WTC11 (cell line): ENCODE results near the gene PLXNA2. TPM values are rescaled to one million over a fixed set of nuclear protein-coding genes. Genes with fewer than 3 reads are reported as not detected.

Experiments
- ATAC-seq: fragments of 200-7000 bp; cut with Tn5 transposase; 2 replicates; pipeline ENCODE4 v1.10.0; 2021; ENCODE audit warnings: mild to moderate bottlenecking, moderate library complexity
- Bru-seq: library from RNA; stranded (reverse); fragments of 400-500 nt; gene quantifications from one replicate; lab custom pipeline; 2021; lab: Mats Ljungman, UMichigan
- CTCF ChIA-PET: fragments of 300-600 bp; sonication (Branson Sonifier 250); formaldehyde crosslinking; loops from one replicate; lab custom pipeline; 2021; ENCODE audit warnings: antibody characterized with exemption; lab: Charles Lee
- POLR2A ChIA-PET: fragments of 350-600 bp; sonication (Branson Sonifier 250); formaldehyde crosslinking; loops from one replicate; lab custom pipeline; 2021; ENCODE audit warnings: antibody characterized with exemption; lab: Charles Lee
- DNase-seq: peaks from one replicate; pipeline ENCODE4 v3.0.0; 2021; ENCODE audit warnings: low spot score
- H3K27ac Mint-ChIP-seq: 2 replicates; pipeline ENCODE4 v1.8.0; 2021; ENCODE audit warnings: mixed read lengths
- H3K27me3 Mint-ChIP-seq: 2 replicates; pipeline ENCODE4 v1.8.0; 2021; ENCODE audit warnings: low read depth, mild to moderate bottlenecking, moderate library complexity, mixed read lengths
- H3K36me3 Mint-ChIP-seq: 2 replicates; pipeline ENCODE4 v1.8.0; 2021; ENCODE audit warnings: mixed read lengths
- H3K4me1 Mint-ChIP-seq: 2 replicates; pipeline ENCODE4 v1.8.0; 2022; ENCODE audit warnings: mixed read lengths
- H3K4me3 Mint-ChIP-seq: 2 replicates; pipeline ENCODE4 v1.8.0; 2021; ENCODE audit warnings: mild to moderate bottlenecking, moderate library complexity, mixed read lengths
- H3K9me3 Mint-ChIP-seq: 2 replicates; pipeline ENCODE4 v1.8.0; 2021; ENCODE audit warnings: mixed read lengths
- CBFB ChIP-seq: sonication (generic); formaldehyde crosslinking; IDR thresholded peaks from 2 replicates; pipeline ENCODE4 v1.8.1; 2022; ENCODE audit warnings: mild to moderate bottlenecking, low read depth, missing genetic modification reagents
- CREM ChIP-seq: sonication (generic); formaldehyde crosslinking; IDR thresholded peaks from 2 replicates; pipeline ENCODE4 v1.8.1; 2022; ENCODE audit warnings: mild to moderate bottlenecking, missing genetic modification reagents, moderate library complexity
- ETV6 ChIP-seq: sonication (generic); formaldehyde crosslinking; IDR thresholded peaks from 2 replicates; pipeline ENCODE4 v1.8.1; 2022; ENCODE audit warnings: mild to moderate bottlenecking, missing genetic modification reagents
- MXD4 ChIP-seq: fragments of 250-450 bp; sonication (Bioruptor Pico); IDR thresholded peaks from 2 replicates; pipeline ENCODE4 v1.8.0; 2021; ENCODE audit warnings: mild to moderate bottlenecking, moderate library complexity, borderline replicate concordance
- NFATC4 ChIP-seq: fragments of 250-450 bp; sonication (Bioruptor Pico); IDR thresholded peaks from 2 replicates; pipeline ENCODE4 v1.9.0; 2021; ENCODE audit warnings: mild to moderate bottlenecking
- NR3C1 ChIP-seq: sonication (generic); formaldehyde crosslinking; conservative IDR thresholded peaks from 2 replicates; pipeline ENCODE4 v1.8.1; 2023; ENCODE audit warnings: low read depth, mild to moderate bottlenecking, missing genetic modification reagents
- PRRX2 ChIP-seq: fragments of 250-450 bp; sonication (Bioruptor Pico); IDR thresholded peaks from 2 replicates; pipeline ENCODE4 v1.8.0; 2021; ENCODE audit warnings: mild to moderate bottlenecking
- SMAD3 ChIP-seq: sonication (generic); formaldehyde crosslinking; IDR thresholded peaks from 2 replicates; pipeline ENCODE4 v1.8.0; 2022; ENCODE audit warnings: missing genetic modification reagents, mild to moderate bottlenecking, borderline replicate concordance
- ZNF219 ChIP-seq: sonication (generic); formaldehyde crosslinking; IDR thresholded peaks from 2 replicates; pipeline ENCODE4 v1.8.0; 2023; ENCODE audit warnings: missing genetic modification reagents, mild to moderate bottlenecking, borderline replicate concordance
- ZNF423 ChIP-seq: fragments of 250-450 bp; sonication (Bioruptor Pico); IDR thresholded peaks from 2 replicates; pipeline ENCODE4 v2.1.2; 2022; ENCODE audit warnings: mild to moderate bottlenecking, moderate library complexity
- ZNF671 ChIP-seq: fragments of 250-450 bp; sonication (Bioruptor Pico); IDR thresholded peaks from 2 replicates; pipeline ENCODE4 v1.8.0; 2021; ENCODE audit warnings: mild to moderate bottlenecking
- long read RNA-seq, 3 experiments: library from RNA in 1 of 3; library from capped mRNA in 1 of 3; library from polyadenylated mRNA in 1 of 3; unstranded in 2 of 3; stranded (forward) in 1 of 3; transcript quantifications; one replicate each; pipeline ENCODE4 v2.0.0, GENCODE V29; 2021
- total RNA-seq: library from RNA; stranded (reverse); gene quantifications from 3 replicates; pipeline ENCODE4 v1.2.3, GENCODE V29; 2021
- TF ChIP-seq, protein P1 (sequence below): sonication (generic); formaldehyde crosslinking; IDR thresholded peaks from 2 replicates; pipeline ENCODE4 v1.8.1; 2022; ENCODE audit warnings: mild to moderate bottlenecking, moderate library complexity, missing genetic modification reagents
- TF ChIP-seq, protein P2 (sequence below): sonication (generic); formaldehyde crosslinking; IDR thresholded peaks from 2 replicates; pipeline ENCODE4 v1.8.0; 2023; ENCODE audit warnings: missing genetic modification reagents, mild to moderate bottlenecking, borderline replicate concordance
- TF ChIP-seq, protein P3 (sequence below): sonication (generic); formaldehyde crosslinking; IDR thresholded peaks from 2 replicates; pipeline ENCODE4 v1.8.1; 2022; ENCODE audit warnings: low read depth, mild to moderate bottlenecking, moderate library complexity, missing genetic modification reagents, borderline replicate concordance
- TF ChIP-seq, protein P4 (sequence below): sonication (generic); formaldehyde crosslinking; IDR thresholded peaks from 2 replicates; pipeline ENCODE4 v1.8.1; 2022; ENCODE audit warnings: low read depth, missing genetic modification reagents, borderline replicate concordance
- TF ChIP-seq, protein P5 (sequence below): fragments of 200-600 bp; IDR thresholded peaks from 2 replicates; pipeline ENCODE4 v1.8.0; 2022; ENCODE audit warnings: antibody characterized with exemption

PLXNA2 gene, protein sequence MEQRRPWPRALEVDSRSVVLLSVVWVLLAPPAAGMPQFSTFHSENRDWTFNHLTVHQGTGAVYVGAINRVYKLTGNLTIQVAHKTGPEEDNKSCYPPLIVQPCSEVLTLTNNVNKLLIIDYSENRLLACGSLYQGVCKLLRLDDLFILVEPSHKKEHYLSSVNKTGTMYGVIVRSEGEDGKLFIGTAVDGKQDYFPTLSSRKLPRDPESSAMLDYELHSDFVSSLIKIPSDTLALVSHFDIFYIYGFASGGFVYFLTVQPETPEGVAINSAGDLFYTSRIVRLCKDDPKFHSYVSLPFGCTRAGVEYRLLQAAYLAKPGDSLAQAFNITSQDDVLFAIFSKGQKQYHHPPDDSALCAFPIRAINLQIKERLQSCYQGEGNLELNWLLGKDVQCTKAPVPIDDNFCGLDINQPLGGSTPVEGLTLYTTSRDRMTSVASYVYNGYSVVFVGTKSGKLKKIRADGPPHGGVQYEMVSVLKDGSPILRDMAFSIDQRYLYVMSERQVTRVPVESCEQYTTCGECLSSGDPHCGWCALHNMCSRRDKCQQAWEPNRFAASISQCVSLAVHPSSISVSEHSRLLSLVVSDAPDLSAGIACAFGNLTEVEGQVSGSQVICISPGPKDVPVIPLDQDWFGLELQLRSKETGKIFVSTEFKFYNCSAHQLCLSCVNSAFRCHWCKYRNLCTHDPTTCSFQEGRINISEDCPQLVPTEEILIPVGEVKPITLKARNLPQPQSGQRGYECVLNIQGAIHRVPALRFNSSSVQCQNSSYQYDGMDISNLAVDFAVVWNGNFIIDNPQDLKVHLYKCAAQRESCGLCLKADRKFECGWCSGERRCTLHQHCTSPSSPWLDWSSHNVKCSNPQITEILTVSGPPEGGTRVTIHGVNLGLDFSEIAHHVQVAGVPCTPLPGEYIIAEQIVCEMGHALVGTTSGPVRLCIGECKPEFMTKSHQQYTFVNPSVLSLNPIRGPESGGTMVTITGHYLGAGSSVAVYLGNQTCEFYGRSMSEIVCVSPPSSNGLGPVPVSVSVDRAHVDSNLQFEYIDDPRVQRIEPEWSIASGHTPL (N-terminal part only)
- total RNA-seq (2.4 to 4.2 TPM (median 3.5 TPM) in 3 replicates), Bru-seq, nascent RNA (percentile 25 among the genes with signal in this experiment)
- long read RNA-seq, experiment 1, full-length matches to known transcripts, result 3 of 8 reads
- long read RNA-seq, experiment 1, partial matches to known transcripts, result 4 of 8 reads
- long read RNA-seq, experiment 1, other reads (novel, unspliced or antisense), result 1 of 8 reads
- long read RNA-seq, experiment 2, partial matches to known transcripts, result 1 of 2 reads
- long read RNA-seq, experiment 2, other reads (novel, unspliced or antisense), result 1 of 2 reads
- long read RNA-seq, experiment 3, result 0 reads

DNA sequence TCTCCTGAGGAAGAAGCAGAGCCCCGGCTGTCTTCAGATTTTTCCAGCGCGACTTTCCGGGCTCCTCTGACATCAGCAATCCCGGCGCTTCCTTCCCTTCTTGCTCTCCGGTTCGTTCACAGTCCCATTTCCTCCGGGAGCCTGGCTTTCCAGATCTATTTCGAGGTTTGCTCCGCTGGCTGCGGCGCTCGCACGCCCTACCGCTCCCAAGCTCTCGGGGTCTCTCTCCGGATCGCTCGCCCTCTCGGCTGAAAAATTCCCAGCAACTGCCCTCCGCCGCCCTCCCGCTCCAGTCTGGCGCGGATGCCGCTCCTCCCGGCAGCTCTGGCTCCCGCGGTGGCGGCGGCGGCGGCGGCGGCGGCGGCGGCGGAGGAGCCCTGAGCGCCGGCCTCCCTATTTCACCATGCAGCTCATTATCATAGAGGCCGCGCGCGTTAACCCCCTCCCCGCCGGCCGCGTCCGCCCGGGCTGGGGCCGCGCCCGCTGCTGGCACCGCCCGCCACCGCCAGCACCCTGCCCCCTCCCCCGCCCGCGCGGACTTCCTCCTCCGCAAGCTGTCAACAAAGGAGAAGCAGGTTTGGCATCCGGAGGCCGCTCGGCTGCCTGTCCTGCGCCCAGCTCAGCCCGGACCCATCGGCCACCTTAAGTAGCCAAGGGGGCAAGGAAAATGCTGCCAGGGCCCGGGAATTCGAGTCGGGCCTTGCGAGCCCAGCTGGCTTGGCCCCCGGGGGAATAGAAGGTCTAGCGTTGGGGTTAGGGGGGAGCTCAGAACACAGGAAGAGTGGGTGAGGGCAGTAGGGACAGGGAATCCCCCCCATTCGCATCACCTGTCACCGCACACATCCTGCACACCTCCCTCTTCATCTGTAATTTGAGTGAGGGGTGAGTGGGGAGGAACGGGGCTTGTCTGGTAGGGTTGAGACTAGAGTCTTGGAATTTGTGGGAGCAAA, at the start of gene PLXNA2:
TSS of gene PLXNA2 (minus strand) at position 418 of the 950 bp plus-strand sequence. CDS start 26,462 bp downstream, outside the sequence.
- TF ChIP-seq, protein P1, sequence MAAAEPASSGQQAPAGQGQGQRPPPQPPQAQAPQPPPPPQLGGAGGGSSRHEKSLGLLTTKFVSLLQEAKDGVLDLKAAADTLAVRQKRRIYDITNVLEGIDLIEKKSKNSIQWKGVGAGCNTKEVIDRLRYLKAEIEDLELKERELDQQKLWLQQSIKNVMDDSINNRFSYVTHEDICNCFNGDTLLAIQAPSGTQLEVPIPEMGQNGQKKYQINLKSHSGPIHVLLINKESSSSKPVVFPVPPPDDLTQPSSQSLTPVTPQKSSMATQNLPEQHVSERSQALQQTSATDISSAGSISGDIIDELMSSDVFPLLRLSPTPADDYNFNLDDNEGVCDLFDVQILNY (CRISPR knock-in tag), result 0 out of 2 replicates have a peak, but pooled peaks have one; percentile 36
- TF ChIP-seq MXD4 (CRISPR knock-in tag) (no peak), CREM (CRISPR knock-in tag) (0 out of 2 replicates have a peak, but pooled peaks have one; percentile 32), SMAD3 (CRISPR knock-in tag) (no peak)
- TF ChIP-seq, protein P2, sequence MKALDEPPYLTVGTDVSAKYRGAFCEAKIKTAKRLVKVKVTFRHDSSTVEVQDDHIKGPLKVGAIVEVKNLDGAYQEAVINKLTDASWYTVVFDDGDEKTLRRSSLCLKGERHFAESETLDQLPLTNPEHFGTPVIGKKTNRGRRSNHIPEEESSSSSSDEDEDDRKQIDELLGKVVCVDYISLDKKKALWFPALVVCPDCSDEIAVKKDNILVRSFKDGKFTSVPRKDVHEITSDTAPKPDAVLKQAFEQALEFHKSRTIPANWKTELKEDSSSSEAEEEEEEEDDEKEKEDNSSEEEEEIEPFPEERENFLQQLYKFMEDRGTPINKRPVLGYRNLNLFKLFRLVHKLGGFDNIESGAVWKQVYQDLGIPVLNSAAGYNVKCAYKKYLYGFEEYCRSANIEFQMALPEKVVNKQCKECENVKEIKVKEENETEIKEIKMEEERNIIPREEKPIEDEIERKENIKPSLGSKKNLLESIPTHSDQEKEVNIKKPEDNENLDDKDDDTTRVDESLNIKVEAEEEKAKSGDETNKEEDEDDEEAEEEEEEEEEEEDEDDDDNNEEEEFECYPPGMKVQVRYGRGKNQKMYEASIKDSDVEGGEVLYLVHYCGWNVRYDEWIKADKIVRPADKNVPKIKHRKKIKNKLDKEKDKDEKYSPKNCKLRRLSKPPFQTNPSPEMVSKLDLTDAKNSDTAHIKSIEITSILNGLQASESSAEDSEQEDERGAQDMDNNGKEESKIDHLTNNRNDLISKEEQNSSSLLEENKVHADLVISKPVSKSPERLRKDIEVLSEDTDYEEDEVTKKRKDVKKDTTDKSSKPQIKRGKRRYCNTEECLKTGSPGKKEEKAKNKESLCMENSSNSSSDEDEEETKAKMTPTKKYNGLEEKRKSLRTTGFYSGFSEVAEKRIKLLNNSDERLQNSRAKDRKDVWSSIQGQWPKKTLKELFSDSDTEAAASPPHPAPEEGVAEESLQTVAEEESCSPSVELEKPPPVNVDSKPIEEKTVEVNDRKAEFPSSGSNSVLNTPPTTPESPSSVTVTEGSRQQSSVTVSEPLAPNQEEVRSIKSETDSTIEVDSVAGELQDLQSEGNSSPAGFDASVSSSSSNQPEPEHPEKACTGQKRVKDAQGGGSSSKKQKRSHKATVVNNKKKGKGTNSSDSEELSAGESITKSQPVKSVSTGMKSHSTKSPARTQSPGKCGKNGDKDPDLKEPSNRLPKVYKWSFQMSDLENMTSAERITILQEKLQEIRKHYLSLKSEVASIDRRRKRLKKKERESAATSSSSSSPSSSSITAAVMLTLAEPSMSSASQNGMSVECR (CRISPR knock-in tag), result peak; percentile 38; the same call in 1 of the 2 replicates

DNA sequence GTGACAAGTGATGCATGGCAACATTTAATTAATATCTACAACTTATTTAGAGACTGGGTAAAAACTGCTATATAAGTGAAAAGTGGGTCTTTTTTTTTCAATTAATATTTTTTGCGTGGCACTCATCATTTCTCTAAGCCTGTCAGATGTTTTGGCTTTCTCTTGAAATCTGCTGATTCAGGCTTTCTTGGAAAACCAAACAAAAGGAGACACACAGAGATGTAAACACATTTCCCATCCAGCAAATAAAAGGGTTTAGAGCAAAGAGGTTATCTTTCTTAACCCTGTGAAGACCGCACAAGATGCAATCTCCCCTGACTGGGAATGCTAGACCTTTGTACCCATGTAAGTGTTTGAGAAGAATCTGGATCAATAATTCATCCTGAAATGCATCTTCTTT, 48.7 kb upstream of the PLXNA2 start:
- ChIA-PET POLR2A (no interaction called here), CTCF (no interaction called here)
- Mint-ChIP-seq H3K4me3 (no peak overlapping the region), H3K9me3 (no peaks in the 10 kb centered on the region), H3K27ac (no peak overlapping the region), H3K36me3 (no peaks in the 10 kb centered on the region), H3K4me1 (peaks cover 27% of the 10 kb centered on the region), H3K27me3 (peaks cover 5% of the 10 kb centered on the region; the same call in 1 of the 2 replicates)
- ATAC-seq (no peak), DNase-seq (no peak)
- no peak for TF ChIP-seq NR3C1 (CRISPR knock-in tag)
- no peak for TF ChIP-seq PRRX2 (CRISPR knock-in tag)
- TF ChIP-seq CBFB (CRISPR knock-in tag), result no peak
- TF ChIP-seq ZNF423 (CRISPR knock-in tag), result no peak
- TF ChIP-seq, protein P3, sequence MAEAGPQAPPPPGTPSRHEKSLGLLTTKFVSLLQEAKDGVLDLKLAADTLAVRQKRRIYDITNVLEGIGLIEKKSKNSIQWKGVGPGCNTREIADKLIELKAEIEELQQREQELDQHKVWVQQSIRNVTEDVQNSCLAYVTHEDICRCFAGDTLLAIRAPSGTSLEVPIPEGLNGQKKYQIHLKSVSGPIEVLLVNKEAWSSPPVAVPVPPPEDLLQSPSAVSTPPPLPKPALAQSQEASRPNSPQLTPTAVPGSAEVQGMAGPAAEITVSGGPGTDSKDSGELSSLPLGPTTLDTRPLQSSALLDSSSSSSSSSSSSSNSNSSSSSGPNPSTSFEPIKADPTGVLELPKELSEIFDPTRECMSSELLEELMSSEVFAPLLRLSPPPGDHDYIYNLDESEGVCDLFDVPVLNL (CRISPR knock-in tag), result no peak
- no peak for TF ChIP-seq ZNF671
- TF ChIP-seq ZNF219 (CRISPR knock-in tag), result no peak
- TF ChIP-seq, protein P4, sequence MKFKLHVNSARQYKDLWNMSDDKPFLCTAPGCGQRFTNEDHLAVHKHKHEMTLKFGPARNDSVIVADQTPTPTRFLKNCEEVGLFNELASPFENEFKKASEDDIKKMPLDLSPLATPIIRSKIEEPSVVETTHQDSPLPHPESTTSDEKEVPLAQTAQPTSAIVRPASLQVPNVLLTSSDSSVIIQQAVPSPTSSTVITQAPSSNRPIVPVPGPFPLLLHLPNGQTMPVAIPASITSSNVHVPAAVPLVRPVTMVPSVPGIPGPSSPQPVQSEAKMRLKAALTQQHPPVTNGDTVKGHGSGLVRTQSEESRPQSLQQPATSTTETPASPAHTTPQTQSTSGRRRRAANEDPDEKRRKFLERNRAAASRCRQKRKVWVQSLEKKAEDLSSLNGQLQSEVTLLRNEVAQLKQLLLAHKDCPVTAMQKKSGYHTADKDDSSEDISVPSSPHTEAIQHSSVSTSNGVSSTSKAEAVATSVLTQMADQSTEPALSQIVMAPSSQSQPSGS (CRISPR knock-in tag), result no peak
- TF ChIP-seq NFATC4, result no peak
- no peak for TF ChIP-seq ETV6 (CRISPR knock-in tag)
- TF ChIP-seq, protein P5, sequence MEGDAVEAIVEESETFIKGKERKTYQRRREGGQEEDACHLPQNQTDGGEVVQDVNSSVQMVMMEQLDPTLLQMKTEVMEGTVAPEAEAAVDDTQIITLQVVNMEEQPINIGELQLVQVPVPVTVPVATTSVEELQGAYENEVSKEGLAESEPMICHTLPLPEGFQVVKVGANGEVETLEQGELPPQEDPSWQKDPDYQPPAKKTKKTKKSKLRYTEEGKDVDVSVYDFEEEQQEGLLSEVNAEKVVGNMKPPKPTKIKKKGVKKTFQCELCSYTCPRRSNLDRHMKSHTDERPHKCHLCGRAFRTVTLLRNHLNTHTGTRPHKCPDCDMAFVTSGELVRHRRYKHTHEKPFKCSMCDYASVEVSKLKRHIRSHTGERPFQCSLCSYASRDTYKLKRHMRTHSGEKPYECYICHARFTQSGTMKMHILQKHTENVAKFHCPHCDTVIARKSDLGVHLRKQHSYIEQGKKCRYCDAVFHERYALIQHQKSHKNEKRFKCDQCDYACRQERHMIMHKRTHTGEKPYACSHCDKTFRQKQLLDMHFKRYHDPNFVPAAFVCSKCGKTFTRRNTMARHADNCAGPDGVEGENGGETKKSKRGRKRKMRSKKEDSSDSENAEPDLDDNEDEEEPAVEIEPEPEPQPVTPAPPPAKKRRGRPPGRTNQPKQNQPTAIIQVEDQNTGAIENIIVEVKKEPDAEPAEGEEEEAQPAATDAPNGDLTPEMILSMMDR, result no peak

More for the DNA sequence above, at the start of gene PLXNA2:
- ATAC-seq (peak; percentile 77), DNase-seq (peak; percentile 79)
- Mint-ChIP-seq H3K4me3 (peak within 1 kb of the TSS; percentile 90), H3K27ac (no peak within 1 kb of the TSS), H3K27me3 (peaks cover 53% of the 10 kb centered on the region), H3K36me3 (no peaks in the 10 kb centered on the region), H3K4me1 (peaks cover 26% of the 10 kb centered on the region), H3K9me3 (no peaks in the 10 kb centered on the region)
- ChIA-PET POLR2A (interaction anchor here (0.7 to 1.6 kb wide), 4 partner anchors 11 to 1136 kb away, joined by 3 read pairs; no protein-coding TSS in a partner anchor), CTCF (interaction anchor here (0.5 to 5.5 kb wide), 59 partner anchors 8 to 1111 kb away, joined by 3 to 78 read pairs (median 4); no protein-coding TSS in a partner anchor)
